Keratinocyte (primary cell): ENCODE data around the gene SEMA4D. TPM values are rescaled to one million over a fixed set of nuclear protein-coding genes. Genes with fewer than 3 reads are reported as not detected.

ENCODE experiments used
- DNase-seq: peaks from one replicate; pipeline ENCODE4 v3.0.0-alpha.2; 2011; ENCODE audit warnings: low read depth, missing footprints, low spot score
- FAIRE-seq: peaks from 2 replicates; lab custom pipeline; 2011; peaks lifted over from hg19 to GRCh38; lab: Jason Lieb, UNC
- H2AFZ ChIP-seq: 2 replicates; pipeline ENCODE4 v1.6.0; 2012; ENCODE audit warnings: low read length, control low read depth, inconsistent platforms; ENCODE audit not compliant: control insufficient read depth
- H3K27ac ChIP-seq: 2 replicates; pipeline ENCODE4 v1.5.1; 2011; ENCODE audit warnings: low read length; ENCODE audit not compliant: control insufficient read depth, insufficient read depth
- H3K27me3 ChIP-seq: 3 replicates; pipeline ENCODE4 v1.6.0; 2011; ENCODE audit warnings: low read length; ENCODE audit not compliant: control insufficient read depth, insufficient read depth; ENCODE audit errors: extremely low read depth
- H3K36me3 ChIP-seq, 2 experiments: 2 replicates in 1 of 2; 3 replicates in 1 of 2; pipeline ENCODE4 v1.5.1; 2011; ENCODE audit warnings: low read length in 2 of 2, mild to moderate bottlenecking in 1 of 2; ENCODE audit not compliant: control insufficient read depth in 2 of 2, insufficient read depth in 2 of 2; ENCODE audit errors: extremely low read depth in 1 of 2
- H3K4me1 ChIP-seq: 3 replicates; pipeline ENCODE4 v1.5.1; 2011; ENCODE audit warnings: low read length; ENCODE audit not compliant: control insufficient read depth, insufficient read depth; ENCODE audit errors: extremely low read depth
- H3K4me2 ChIP-seq: 3 replicates; pipeline ENCODE4 v1.6.0; 2011; ENCODE audit warnings: low read depth, low read length; ENCODE audit not compliant: control insufficient read depth, insufficient read depth; ENCODE audit errors: extremely low read depth
- H3K4me3 ChIP-seq, 3 experiments: fragments of 200-600 bp in 1 of 3; sonication (generic) in 1 of 3; 2 replicates in 2 of 3; 3 replicates in 1 of 3; pipeline ENCODE4 v1.5.1; 2011 to 2016; ENCODE audit warnings: low read length in 3 of 3, mild to moderate bottlenecking in 3 of 3, control low read depth in 2 of 3, inconsistent platforms in 1 of 3, low read depth in 1 of 3, mixed read lengths in 1 of 3, mixed run types in 1 of 3, moderate library complexity in 1 of 3; ENCODE audit not compliant: control insufficient read depth in 2 of 3, insufficient read depth in 2 of 3; ENCODE audit errors: extremely low read depth in 1 of 3
- H3K79me2 ChIP-seq: 2 replicates; pipeline ENCODE4 v1.6.0; 2012; ENCODE audit warnings: low read length; ENCODE audit not compliant: control insufficient read depth, insufficient read depth
- H3K9ac ChIP-seq: 3 replicates; pipeline ENCODE4 v1.6.0; 2011; ENCODE audit warnings: low read length; ENCODE audit not compliant: control insufficient read depth, insufficient read depth; ENCODE audit errors: extremely low read depth
- H3K9me1 ChIP-seq: 3 replicates; pipeline ENCODE4 v1.6.0; 2011; ENCODE audit warnings: low read length; ENCODE audit not compliant: control insufficient read depth, insufficient read depth; ENCODE audit errors: extremely low read depth
- H3K9me3 ChIP-seq: 2 replicates; pipeline ENCODE4 v1.5.1; 2012; ENCODE audit warnings: low read depth, low read length; ENCODE audit not compliant: control insufficient read depth
- H4K20me1 ChIP-seq: 3 replicates; pipeline ENCODE4 v1.6.0; 2011; ENCODE audit warnings: low read length; ENCODE audit not compliant: control insufficient read depth, insufficient read depth; ENCODE audit errors: extremely low read depth
- EZH2 ChIP-seq: IDR thresholded peaks from one replicate; pipeline ENCODE4 v1.6.1; 2012; ENCODE audit warnings: inconsistent platforms, mild to moderate bottlenecking, low read length, moderate library complexity
- dilution Hi-C: fragments of 300-500 bp; cut with MboI; formaldehyde crosslinking; loops from one replicate; pipeline ENCODE4 v1.7.0; 2020; ENCODE audit warnings: low sequenced_read_pairs; ENCODE audit not compliant: extremely low pct_ligation_motif_present
- polyA plus RNA-seq, 5 experiments: library from polyadenylated mRNA; depleted of rRNA in 3 of 5; stranded (reverse) in 3 of 5; stranded (forward) in 1 of 5; unstranded in 1 of 5; fragments of >200 nt; gene quantifications; 1 replicate in 1 of 5; 2 replicates in 3 of 5; 3 replicates in 1 of 5; pipeline versions ENCODE4 v1.2.1 to v1.2.3, GENCODE V29; 2011 to 2012; ENCODE audit warnings: missing spikeins in 2 of 5, low read depth in 1 of 5, low replicate concordance in 1 of 5
- TF ChIP-seq, protein P1 (sequence below), 3 experiments: IDR thresholded peaks in 1 of 3; conservative IDR thresholded peaks in 1 of 3; optimal IDR thresholded peaks in 1 of 3; 2 replicates in 2 of 3; 3 replicates in 1 of 3; pipeline versions ENCODE3 to v1.5.1; 2011; ENCODE audit warnings: low read length in 3 of 3, mild to moderate bottlenecking in 3 of 3, moderate library complexity in 2 of 3, control low read depth in 1 of 3, inconsistent platforms in 1 of 3; ENCODE audit not compliant: insufficient read depth in 2 of 3; ENCODE audit errors: extremely low read depth in 1 of 3

Gene SEMA4D
- polyA plus RNA-seq, 1 donor (not counting 4 experiments of a cell fraction or from before 2014, with no cell fraction given) = 0.43 TPM

- Histone ChIP-seq H4K20me1 (no peaks in the 10 kb centered on the region), H3K9ac (no peak overlapping the region), H3K27ac (no peak overlapping the region), H3K4me2 (no peak overlapping the region), H3K36me3 (no peaks in the 10 kb centered on the region), H3K9me1 (no peaks in the 10 kb centered on the region), H3K4me3 (no peak overlapping the region), H3K79me2 (no peaks in the 10 kb centered on the region), H3K4me1 (no peaks in the 10 kb centered on the region), H3K27me3 (no peaks in the 10 kb centered on the region), H2AFZ (no peak overlapping the region), H3K9me3 (no peaks in the 10 kb centered on the region)
- TF ChIP-seq, protein P1, sequence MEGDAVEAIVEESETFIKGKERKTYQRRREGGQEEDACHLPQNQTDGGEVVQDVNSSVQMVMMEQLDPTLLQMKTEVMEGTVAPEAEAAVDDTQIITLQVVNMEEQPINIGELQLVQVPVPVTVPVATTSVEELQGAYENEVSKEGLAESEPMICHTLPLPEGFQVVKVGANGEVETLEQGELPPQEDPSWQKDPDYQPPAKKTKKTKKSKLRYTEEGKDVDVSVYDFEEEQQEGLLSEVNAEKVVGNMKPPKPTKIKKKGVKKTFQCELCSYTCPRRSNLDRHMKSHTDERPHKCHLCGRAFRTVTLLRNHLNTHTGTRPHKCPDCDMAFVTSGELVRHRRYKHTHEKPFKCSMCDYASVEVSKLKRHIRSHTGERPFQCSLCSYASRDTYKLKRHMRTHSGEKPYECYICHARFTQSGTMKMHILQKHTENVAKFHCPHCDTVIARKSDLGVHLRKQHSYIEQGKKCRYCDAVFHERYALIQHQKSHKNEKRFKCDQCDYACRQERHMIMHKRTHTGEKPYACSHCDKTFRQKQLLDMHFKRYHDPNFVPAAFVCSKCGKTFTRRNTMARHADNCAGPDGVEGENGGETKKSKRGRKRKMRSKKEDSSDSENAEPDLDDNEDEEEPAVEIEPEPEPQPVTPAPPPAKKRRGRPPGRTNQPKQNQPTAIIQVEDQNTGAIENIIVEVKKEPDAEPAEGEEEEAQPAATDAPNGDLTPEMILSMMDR (optimal IDR thresholded peaks at IDR 0.05 in 1 of 3, IDR thresholded peaks at IDR 0.05 in 1 of 3, conservative IDR thresholded peaks at IDR 0.05 in 1 of 3; ENCODE audit: extremely low read depth in 1 of 3, insufficient read depth in 2 of 3, low read length in 3 of 3) = no peak
- no peak for TF ChIP-seq EZH2
- dilution Hi-C loops = no loop called here
- FAIRE-seq (no peak), DNase-seq (no peak)
Measured at GRCh38 chr9:89437772-89438171, 60.1 kb downstream of the SEMA4D start.

DNA sequence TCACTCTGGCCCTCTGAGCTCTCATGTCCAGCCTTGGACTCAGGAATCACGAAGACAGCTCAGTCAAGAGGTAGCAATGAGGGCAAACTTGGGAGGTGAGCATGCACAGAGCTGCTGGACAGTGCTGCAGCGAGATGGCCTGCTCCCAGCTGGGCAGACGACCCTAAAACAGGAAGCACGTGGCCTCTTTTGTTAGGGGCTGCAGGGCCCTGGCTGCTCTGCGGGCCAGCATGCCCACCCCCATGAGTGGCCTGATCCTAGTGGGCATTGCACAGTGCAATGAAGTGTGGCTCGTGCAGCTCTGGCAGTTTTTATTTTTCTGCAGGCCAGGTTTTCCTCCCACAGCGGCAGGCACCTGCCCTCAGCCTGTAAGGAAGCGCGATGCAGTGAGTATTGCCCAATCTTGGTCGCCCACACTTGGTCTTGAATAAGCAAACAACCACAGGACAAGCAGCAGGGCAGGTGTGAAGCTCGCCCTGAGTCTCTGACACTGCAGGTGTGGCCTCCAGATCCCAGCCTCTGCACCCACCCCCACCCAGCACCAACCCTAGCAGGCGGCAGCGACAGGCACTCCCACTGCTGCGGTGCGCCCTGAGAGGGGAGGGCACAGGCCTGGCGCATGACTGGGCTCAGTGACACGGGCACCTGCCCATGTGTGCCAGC, 60.8 kb downstream of the SEMA4D start:
- TF ChIP-seq, protein P1 (optimal IDR thresholded peaks at IDR 0.05 in 1 of 3, IDR thresholded peaks at IDR 0.05 in 1 of 3, conservative IDR thresholded peaks at IDR 0.05 in 1 of 3; ENCODE audit: extremely low read depth in 1 of 3, insufficient read depth in 2 of 3, low read length in 3 of 3) = no peak
- TF ChIP-seq EZH2 = no peak
- no peak overlapping the region for H2AFZ ChIP-seq
- H3K9me3 ChIP-seq = no peaks in the 10 kb centered on the region
- H3K27me3 ChIP-seq = no peaks in the 10 kb centered on the region
- no peak overlapping the region for H3K27ac ChIP-seq
- no peaks in the 10 kb centered on the region for H3K79me2 ChIP-seq
- FAIRE-seq = no peak
- DNase-seq = no peak
- H3K36me3 ChIP-seq = no peaks in the 10 kb centered on the region
- H3K4me1 ChIP-seq = no peaks in the 10 kb centered on the region
- no peaks in the 10 kb centered on the region for H3K9me1 ChIP-seq
- H3K9ac ChIP-seq = no peak overlapping the region
- H3K4me2 ChIP-seq = no peak overlapping the region
- no peak overlapping the region for H3K4me3 ChIP-seq
- no peaks in the 10 kb centered on the region for H4K20me1 ChIP-seq
- dilution Hi-C loops = no loop called here
